ENCODE data around the gene HLA-DOA.

DNA sequence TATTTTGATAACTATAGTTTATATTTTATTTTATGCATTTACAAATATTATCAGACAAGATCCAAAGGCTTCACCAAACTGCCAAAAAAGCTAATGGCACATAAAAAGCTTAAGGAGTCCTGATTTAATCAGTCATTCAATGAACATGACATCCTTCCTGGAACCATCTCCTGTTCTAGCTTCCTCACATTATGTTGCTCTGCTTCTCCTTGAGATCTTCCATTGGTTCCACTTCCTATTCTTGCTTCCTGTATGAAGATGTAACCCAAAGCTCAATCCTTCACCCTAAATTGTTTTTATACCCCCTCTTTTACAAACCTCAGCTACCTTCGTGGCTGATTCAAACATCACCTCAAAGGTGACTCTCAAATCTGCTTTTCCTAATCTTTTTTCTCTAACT lies 45.5 kb downstream of the HLA-DOA start:
- TF ChIP-seq POLR2A (IDR thresholded peaks at IDR 0.05), result no peak
- TF ChIP-seq, protein P1, sequence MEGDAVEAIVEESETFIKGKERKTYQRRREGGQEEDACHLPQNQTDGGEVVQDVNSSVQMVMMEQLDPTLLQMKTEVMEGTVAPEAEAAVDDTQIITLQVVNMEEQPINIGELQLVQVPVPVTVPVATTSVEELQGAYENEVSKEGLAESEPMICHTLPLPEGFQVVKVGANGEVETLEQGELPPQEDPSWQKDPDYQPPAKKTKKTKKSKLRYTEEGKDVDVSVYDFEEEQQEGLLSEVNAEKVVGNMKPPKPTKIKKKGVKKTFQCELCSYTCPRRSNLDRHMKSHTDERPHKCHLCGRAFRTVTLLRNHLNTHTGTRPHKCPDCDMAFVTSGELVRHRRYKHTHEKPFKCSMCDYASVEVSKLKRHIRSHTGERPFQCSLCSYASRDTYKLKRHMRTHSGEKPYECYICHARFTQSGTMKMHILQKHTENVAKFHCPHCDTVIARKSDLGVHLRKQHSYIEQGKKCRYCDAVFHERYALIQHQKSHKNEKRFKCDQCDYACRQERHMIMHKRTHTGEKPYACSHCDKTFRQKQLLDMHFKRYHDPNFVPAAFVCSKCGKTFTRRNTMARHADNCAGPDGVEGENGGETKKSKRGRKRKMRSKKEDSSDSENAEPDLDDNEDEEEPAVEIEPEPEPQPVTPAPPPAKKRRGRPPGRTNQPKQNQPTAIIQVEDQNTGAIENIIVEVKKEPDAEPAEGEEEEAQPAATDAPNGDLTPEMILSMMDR (IDR thresholded peaks at IDR 0.05), result no peak

Measured in adrenal gland (tissue), 5 donors.